ELF-1 (cell line): Measurements from ENCODE around the gene BMP7.

Source experiments
- DNase-seq: peaks from one replicate; pipeline ENCODE4 v3.0.0-alpha.2; 2016; ENCODE audit warnings: low read depth, low spot score

Gene BMP7

GRCh38 chr20:57231161-57231560 lies 35.3 kb downstream of the BMP7 start:
- no peak for DNase-seq

DNA sequence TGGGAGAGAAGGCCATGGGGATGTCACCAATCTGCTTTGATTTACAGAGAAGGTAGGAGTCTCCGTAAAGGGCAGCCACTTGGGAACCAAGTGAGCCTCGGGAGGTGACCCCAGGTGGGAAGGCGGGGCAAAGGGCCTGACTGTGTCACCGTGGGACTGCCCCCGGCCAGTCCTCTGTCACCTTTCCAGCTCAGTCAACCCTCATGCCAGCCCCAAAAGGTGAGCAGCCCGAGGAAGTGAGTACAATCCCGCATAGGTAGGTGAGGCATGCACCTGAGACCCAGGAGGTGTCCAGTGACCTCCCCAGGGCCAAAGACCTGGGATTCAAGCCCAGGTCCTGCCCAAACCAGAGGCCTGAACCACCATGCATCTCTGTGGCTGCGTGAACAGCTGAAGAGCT lies 36.2 kb downstream of the BMP7 start:
- no peak for DNase-seq

DNA sequence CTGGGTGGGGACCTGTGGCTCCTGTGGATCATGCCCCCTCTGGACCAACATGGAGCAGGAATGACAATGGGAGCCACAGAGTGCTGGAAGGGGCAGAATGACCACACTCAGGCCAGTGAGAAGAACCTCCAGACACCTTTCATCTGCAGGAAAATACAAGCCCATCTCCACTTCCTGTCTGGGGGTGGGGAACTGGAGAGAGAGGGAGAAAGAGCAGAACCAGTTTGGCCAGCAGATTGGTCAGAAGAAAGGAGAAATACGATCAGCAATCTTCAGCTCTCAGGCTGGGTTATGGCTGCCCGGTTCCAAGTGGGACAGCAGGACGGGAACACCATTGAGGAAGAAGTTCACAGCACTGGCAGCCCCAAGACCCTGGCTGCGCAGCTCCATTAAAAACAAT lies 37.0 kb downstream of the BMP7 start:
- no peak for DNase-seq

DNA sequence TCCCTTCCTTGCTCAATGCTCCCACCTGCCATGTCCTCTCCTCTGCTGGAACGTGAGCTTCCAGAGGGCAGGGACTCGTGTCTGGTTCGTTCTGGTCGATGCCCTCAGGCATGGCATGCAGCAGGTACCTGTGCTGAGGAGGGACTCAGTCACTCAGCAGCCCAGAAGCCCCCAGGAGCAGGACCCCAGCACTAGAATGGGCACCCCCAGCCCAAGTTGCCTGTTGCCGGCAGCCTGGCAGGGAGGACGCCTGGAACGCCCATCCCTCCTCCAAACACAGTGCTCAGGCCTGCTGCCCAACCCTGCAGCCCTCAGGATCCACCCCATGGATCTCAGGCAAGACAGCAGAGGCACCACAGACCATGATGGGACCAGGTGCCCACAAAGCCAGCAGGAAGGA lies 40.6 kb downstream of the BMP7 start:
- DNase-seq, result no peak

DNA sequence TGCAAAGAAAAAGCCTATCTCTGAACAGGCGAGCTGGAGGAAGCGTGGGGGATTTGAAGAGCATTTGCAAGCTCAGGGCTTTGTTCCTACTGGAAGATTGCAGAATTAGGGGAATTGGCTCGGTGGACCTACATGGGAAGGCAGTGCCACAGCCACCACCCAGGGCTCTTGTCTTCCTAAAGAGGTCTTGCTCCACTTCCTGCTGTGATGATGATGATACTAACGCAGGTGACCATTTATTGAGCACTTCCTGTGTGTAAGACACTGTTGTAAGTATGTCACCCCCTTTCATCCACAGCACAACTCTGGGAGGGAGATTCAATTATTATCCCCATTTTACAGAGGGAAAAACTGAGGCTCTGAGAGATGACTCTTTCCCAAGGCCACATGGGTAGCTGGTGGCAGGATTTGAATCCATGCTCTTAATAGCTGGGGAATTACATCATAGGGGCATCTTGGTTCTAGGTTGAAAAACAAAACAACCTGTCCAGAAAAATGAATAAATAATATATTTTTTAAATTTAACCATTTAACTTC lies 41.2 kb downstream of the BMP7 start:
- DNase-seq, result no peak

DNA sequence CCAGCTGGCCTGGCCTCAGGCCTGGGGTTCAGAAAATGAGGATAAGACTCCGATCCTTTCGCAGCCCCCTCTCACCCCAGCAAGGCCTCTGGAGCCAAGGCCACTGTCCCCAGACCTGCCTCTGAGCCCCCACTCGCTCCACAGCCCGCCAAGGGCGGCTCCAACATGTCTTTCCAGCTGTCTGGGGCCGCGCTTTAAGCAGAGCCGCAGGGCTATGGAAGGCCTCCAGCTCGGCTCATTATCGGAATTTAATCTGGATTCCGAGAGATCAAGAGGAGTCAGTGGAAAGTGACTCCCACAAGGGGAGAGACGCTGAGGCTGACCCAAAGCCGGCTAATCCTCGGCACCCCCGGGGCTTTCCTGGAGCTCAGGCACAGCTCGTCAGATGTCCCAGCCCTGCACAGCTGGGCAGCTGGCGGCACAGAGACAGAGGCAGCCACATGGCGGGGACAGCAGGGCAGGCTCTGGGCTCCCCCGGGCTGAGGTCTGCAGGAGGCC lies 41.8 kb downstream of the BMP7 start:
- DNase-seq, result no peak

- no peak for DNase-seq
Observed at GRCh38 chr20:57223648-57224489, 42.6 kb downstream of the BMP7 start.

DNA sequence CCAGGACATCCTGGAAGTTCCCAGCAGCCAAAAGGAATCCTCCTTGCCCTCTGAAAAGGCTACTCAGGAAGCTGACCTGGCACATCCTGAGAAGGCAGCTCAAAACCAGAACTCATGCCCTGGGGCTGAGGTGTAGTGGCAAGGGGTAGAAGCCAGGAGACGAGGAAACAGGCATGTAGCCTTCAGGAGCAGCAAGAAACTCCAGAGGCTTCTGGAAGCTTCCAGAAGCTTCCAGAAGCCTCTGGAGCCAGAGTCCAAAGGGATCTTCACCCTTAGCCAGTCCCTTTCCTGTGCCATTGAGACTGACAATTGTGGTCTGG lies 43.9 kb downstream of the BMP7 start:
- DNase-seq, result peak; percentile 30

- DNase-seq, result no peak
Observed at GRCh38 chr20:57221916-57222630, 44.4 kb downstream of the BMP7 start.

GRCh38 chr20:57220337-57221145 lies 45.9 kb downstream of the BMP7 start:
- no peak for DNase-seq

- no peak for DNase-seq
Observed at GRCh38 chr20:57219071-57219677, 47.3 kb downstream of the BMP7 start.

DNA sequence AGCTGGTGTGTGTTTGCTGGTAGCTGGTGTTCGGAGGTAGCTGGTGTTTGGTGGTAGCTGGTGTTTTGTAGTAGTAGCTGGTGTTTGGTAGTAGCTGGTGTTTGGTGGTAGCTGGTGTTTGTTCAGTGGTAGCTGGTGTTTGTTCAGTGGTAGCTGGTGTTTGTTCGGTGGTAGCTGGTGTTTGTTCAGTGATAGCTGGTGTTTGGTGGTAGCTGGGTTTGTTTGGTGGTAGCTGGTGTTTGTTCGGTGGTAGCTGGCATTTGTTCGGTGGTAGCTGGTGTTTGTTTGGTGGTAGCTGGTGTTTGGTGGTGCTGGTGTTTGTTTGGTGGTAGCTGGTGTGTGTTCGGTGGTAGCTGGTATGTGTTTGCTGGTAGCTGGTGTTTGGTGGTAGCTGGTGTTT lies 48.0 kb downstream of the BMP7 start:
- no peak for DNase-seq

GRCh38 chr20:57217802-57218201 lies 48.6 kb downstream of the BMP7 start:
- DNase-seq, result no peak

GRCh38 chr20:57216669-57217068 lies 49.8 kb downstream of the BMP7 start:
- DNase-seq, result no peak

DNA sequence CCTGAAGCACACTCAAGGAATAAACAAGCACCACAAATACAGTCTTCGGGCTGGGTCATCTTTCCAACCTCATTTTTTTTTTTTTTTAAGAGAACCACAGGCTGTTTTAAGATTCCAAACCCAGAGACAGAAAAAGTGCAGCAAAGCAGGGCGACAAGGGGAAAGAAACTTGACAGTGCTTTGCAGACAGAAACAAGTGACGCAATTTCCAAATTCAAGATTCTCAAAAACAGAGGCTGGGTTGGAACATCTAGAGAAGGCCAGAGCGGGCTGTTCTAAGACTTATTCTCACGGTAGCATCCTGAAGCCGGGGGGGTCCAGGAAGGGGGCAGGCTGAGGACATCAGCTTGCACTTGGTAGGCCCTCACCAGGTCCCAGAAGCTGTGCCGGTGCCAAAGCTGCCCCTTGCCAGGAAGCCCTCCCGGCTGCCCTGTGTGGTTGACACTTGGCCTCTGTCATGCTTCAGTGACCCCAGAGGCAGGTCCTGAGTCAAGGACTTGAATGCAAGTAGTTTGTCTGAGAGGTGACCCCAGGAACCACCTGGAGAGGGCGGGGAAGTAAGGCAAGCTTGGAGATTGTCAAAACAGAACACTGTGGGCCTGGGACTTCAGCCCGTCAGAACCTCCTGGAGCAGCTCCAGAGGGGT lies 50.5 kb downstream of the BMP7 start:
- no peak for DNase-seq

- no peak for DNase-seq
Observed at GRCh38 chr20:57215426-57215825, 51.0 kb downstream of the BMP7 start.

GRCh38 chr20:57214948-57215347 lies 51.5 kb downstream of the BMP7 start:
- DNase-seq, result no peak

GRCh38 chr20:57214427-57214826 lies 52.0 kb downstream of the BMP7 start:
- DNase-seq, result no peak

DNA sequence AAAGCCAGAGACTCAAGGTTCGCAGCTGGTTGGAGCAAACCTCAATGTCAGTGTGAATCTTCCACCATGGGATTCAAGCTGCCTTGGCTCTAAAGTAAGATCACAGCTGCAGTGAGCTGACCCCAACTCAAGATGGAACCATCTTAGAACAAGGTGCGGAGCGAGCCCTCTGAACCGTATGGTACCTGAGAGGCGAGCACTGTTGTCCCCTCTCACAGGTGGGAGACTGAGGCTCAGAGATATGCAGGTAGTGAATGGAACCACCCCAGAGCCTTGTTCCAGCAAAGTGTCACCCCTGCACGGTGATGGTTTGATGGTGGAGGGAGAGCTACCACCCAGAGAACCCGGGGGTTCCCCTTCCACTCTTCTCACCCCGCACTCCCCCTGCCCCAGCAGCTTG lies 52.5 kb downstream of the BMP7 start:
- no peak for DNase-seq

DNA sequence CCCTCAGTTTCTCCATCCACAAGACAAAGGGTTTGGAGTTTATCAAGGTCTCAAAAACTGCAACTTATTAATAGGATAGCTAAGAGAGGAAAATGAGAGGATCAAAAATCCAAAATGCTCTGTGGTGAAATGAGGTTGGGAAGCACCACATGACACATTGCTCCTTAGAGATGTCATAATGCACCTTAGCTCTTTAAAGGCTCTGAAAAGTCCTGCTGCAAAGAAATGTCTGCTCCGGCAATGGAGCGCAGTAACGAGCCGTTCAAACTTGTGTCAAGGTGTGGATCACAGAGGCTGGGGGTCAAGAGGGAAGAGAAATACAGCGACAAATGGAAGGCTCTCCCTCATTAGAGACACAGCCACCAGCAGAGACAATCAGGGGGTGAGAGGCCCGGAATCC lies 53.1 kb downstream of the BMP7 start:
- no peak for DNase-seq
